Stimulated activated CD8-positive, alpha-beta memory T cell treated with anti-CD3 and anti-CD28 coated beads, Interleukin-2, amount 100 ng/mL, for 48 hours (primary cell): ENCODE data around the gene ABCC2.

ENCODE experiments used
- DNase-seq, 2 donors: peaks; one replicate each; pipeline ENCODE4 v3.0.0-alpha.2; 2020; ENCODE audit warnings: low read depth in 2 of 2

The ABCC2 gene

DNA sequence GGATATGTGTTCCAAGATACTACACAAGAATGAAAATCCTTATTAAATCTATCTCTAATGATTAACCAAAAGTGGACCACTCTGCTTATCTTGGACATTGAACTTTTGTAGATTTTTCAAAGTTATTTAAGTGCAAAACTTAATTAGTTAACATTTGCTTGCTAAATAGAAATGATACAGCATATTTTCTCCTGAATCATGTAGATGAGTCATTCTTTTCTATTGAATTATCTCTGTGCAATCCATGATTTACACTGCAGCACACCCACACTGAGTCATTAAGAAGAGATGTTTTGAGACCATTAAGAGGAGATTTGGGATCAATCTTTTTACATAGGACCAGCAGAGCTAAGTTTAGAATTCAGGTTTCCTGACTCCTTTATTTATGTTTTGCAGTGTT, 6.6 kb upstream of the ABCC2 start:
- no peak for DNase-seq

DNA sequence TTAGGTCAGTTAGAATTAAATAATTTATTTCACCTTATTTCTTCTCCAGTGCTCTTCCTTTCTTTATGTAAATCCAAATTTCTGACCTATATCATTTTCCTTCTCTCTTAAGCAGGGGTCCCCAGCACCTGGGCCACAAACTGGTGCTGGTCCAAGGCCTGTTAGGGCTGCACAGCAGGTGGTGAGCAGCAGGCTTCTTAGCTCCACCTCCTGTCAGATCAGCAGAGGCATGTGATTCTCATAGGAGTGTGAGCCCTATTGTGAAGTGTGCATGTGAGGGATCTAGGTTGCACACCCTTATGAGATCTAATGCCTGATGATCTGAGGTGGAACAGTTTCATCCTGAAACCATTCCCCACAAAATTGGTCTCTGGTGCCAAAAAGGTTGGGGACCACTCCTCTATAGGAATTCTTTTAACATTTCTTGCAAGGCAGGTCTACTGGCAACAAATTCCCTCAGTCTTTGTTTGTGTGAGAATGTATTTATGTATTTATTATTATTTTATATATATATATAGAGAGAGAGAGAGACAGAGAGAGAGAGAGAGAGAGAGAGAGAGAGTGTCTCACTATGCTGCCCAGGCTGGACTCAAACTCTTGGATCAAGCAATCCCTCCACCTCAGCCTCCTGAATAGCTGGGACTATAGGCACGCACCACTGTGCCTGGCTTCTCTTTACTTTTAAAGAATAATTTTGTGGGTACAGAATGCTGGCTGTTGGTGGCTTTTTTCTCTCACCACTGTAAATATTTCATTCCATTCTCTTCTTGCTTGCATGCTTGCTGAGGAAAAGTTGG, 4.3 kb upstream of the ABCC2 start:
- no peak for DNase-seq

DNA sequence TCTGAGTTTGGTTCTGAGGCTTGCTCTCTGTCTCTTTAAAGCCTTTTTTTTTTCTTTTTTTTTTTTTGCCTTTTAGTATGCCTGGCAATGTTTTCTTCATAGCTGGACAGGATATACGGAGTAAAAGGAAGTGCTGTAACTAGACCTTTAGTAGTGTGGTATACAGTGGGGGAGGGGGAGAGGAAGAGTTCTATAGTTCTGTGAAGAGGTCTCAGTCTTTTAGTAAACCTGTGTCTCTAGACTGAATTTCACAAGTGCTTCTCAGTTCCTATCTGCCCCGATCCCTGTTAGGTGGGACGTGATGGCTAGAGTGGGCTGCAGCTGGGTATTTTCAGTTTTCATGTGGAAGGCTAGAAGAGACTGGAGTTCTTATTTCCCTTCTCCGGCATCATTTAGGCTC, 3.1 kb upstream of the ABCC2 start:
- DNase-seq: no peak

DNA sequence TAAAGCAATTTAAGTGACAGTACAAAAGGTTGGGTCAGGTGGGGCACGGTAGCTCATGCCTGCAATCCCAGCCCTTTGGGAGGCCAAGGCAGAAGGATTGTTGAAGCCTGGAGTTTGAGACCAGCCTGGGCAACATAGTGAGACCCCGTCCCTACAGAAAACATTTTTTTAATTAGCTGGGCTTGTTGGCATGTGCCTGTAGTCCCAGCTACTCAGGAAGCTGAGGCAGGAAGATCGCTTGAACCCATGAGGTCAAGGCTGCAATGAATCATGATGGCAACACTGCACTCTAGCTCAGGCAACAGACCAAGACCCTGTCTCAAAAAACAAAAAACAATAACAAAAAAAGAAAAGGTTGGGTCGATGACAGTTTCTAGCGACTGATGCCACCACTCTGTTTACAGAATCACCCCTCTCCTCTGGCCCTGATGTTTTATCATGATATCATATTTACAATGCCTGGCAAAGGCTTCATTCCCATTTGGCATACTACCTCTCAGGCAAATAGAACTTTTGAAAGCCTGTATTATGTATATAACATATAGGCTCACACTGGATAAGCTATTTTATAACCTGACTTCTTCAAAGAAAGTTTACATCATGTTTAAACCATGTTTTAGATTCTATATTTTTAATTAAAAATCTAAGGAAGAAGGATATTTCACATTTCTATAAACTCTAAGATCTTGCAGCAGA, 558 bp upstream of the ABCC2 start:
- no peak for DNase-seq

DNA sequence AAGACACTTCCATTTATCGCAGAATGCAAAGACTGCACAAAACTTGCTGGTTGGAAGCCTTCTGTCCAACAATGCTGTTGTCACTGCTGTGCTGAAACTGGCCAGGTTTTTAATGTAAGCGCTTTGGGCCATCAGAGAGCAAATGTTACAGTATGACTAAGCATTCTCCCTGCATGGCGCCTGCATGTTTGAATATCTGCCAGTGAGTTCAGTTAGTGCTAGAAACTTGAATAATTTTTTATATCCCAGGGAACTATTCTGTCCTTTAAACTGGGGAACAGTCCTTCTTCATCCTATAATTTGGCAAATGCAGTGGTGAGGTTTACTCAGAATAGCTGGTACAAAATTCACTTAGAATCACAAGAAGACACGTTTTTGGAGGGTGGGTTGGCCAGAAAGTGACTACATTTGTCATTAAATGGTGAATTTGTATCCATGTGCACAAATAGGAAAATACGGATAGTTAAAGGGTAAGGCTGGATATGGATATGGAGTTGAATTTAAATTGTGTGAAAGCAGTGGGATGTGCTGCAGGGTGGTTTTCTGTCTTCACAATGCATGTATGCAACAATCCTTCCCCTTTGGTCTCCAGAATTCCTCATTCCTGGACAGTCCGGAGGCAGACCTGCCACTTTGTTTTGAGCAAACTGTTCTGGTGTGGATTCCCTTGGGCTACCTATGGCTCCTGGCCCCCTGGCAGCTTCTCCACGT, 1.7 kb downstream of the ABCC2 start:
- DNase-seq: no peak

DNA sequence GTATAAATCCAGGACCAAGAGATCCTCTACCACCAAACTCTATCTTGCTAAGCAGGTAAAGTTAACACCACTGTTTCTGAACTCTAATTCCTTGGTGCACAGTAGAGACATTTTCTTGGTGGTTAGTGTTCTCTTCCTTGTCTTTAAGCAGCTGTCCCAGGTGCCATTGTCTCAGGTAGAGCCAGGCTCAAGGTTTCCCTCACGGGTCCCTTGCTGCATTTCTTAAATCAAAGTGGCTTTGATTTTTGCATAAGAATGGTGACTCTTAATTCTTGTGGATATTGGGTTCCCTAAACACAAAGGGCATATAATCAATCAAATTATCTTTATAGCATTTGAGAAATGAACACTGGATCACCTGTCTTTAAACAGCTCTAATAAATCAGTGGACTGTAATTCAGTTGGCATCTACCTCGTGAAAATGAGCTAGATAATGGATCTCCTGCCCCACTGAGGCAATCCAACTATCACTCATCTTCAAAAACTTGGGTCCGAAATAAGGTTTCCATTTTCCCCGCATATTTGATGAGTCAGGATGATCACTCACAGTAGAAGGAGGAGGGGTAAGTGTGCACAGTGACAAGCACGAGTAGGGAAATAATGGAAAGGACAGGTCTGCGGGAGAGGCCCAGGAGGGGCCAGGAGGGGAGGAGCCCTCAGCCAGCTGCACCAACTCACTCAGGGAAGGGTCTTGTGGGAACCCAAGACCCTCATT, 2.4 kb downstream of the ABCC2 start:
- DNase-seq: no peak

DNA sequence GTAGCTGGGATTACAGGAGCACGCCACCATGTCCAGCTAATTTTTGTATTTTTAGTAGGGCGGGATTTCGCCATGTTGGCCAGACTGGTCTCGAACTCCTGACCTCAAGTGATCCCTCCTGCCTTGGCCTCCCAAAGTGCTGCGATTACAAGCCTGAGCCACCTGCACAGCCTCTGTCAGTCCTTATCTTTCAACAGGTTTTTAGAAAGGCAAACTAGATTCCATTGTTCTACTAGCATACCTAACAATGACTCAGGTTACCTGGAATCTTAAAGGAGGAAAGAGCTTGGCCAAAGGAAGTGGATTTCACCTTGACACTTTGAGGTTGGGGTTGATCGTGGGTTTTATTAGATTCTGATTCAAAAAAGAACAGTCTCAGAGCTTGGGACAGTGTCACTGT, 3.2 kb downstream of the ABCC2 start:
- DNase-seq: no peak

DNA sequence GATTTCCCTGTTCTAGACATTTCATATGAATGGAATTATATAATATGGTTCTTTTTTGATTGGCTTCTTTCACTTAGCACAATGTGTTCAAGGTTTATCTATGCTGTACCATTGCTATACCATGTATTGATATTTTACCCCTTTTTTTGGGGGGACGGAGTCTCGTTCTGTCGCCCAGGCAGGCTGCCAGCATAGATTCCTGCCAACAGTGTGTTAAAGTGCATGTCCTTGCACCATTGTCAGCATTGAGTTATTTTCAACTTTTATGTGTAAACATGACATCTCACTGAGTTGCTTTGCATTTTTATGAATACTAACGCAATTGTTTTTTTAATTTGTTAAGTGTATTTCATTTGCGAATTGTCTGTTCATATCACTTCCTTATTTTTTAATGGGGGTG, 4.9 kb downstream of the ABCC2 start:
- DNase-seq: no peak

DNA sequence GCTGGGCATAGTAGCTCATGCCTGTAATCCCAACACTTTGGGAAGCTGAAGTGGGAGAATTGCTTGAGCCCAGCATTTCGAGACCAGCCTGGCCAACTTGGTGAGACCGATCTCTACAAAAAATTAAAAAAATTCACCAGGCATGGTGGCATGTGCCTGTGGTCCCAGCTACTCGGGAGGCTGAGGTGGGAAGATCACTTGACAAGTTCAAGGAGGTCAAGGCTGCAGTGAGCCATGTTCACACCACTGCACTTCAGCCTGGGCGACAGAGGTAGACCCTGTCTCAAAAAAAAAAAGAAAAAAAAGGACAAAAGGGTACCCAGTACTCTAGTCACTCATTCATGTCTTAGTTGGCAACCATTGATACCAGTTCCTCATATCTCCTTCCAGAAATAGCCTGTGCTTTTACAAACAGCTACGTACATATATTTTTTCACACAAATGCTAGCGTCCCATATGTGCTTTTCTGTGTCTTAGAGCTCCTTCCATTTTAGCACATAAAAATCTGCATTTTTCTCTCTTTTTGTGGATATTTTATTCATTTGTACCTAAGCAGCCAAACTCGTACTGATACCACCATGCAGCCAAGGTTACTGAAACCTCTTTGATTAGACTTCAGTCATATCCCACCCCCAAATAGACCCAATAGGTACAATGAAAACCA, 5.5 kb downstream of the ABCC2 start:
- DNase-seq: no peak

DNA sequence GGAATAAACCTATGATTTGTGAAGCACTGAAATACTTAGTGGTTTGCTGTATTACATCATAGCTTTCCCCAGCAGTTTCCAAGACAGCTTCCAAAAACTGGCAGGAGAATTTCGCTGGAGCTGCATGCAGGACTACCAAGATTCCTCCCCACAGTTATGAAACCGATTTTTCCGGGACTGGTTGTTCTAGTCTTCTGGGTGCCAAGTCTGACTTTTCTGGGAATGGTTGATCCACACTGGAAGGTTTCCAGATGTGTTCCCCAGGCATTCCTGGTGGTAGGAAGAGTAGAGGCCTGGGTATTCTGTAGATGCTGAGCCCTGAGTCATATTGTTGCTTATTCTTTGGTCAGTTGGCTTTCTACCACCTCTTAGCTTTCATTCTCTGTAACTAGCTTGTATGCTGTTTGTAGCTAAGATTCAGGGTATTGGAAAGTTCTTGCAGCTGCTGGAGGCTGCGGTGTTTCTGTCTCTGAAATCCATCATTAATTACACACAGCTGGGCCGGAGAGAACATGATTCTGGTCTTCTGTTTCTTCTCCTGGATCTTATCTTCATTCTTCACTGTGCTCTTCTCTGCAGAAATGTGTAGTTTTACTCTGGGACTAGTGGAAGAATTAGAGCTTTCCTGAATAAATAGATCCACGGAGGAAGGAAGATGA, 6.3 kb downstream of the ABCC2 start:
- no peak for DNase-seq

DNA sequence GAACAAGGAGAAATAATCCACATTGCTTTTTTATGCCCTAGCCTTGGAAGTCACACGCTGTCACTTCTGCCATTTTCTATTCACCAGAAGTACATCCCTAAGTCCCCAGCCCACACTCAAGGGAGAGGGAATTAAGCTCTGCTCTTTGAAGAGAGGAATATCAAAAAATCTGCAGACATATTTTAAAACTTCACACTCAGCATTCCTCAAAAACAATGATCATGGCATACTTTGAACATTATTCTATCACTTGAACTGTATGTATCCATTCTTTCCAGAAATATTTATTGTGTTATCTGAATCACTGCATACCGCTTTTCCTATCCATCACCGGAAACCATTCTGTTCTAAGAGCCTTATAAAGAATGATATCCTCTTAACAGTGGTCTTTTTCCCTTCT, 9.4 kb downstream of the ABCC2 start:
- no peak for DNase-seq

DNA sequence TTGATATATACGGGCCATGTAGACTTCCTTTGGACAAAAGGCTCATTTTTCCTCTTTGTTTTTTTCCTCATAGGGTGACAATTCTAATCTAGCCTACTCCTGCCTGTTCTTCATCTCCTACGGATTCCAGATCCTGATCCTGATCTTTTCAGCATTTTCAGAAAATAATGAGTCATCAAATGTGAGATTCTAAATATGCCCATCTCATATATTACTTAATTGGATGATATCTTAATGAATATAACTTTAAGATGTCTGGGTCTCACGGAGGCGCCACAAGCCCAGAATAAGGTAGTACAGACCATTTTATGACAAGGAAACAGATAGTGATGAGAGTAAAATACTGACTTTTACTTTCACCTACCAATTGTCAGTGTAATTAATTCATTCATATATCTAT, 11.4 kb downstream of the ABCC2 start:
- no peak for DNase-seq

DNA sequence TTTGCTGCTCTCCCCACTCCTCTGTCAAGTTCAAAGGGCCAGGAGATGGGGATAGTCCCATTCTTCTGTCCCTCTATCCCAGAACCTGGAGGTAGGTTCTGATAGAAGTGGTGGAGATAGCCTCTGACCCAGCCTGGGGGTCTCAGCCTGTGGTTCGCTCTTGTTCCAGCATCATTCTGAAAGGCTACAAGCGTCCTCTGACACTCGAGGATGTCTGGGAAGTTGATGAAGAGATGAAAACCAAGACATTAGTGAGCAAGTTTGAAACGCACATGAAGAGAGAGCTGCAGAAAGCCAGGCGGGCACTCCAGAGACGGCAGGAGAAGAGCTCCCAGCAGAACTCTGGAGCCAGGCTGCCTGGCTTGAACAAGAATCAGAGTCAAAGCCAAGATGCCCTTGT, 14.5 kb downstream of the ABCC2 start:
- no peak for DNase-seq

DNA sequence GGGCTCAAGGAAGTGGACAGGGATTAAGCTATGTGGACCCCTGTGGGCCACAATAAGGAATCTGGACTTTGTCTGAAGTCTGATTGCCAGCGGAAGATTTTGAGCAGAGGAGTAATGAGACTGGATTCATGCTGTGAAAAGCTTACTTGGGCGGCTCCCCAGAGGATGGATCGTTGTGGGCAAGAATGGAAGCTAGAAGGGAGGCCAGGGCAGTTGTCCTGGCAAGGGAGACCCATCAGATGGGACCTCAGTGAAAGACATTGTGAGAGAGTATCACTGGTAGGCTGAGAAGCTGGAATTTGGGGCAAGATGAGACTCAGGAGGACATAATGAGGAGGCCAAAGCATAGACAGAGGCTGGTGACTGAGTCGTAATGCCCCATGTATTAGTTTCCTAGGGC, 15.6 kb downstream of the ABCC2 start:
- no peak for DNase-seq

DNA sequence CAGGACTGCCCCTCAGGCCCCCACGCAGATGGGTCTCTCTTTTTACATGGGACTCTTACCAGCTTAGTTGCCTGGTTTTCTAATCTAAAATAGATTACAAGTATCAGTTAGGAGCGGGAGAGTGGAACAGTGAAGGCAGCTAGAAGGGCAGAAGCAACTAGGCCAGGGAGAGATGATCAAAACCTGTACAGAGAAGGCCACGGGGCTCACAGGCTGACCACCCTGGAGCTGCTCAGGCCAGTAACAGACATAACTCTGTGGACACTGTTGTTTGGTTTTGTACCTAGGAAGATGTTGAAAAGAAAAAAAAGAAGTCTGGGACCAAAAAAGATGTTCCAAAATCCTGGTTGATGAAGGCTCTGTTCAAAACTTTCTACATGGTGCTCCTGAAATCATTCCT, 16.5 kb downstream of the ABCC2 start:
- DNase-seq: no peak

DNA sequence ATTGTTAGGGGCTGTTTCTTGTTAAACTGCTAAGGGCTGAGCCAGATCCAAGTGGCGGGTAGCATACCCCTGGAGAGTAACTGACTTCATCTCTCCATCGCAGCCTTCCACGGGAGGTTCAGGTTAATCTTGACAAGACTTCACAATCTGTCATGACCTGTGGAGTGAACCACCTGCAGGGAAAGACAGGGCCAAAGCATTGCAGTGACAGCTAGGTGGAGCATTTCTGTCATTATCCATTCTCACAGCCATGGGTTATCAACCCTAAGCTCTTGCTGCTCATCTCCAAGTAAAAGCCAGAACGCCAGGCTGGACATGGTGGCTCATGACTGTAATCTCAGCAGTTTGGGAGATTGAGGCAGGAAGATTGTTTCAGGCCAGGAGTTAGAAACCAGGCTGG, 17.2 kb downstream of the ABCC2 start:
- no peak for DNase-seq

DNA sequence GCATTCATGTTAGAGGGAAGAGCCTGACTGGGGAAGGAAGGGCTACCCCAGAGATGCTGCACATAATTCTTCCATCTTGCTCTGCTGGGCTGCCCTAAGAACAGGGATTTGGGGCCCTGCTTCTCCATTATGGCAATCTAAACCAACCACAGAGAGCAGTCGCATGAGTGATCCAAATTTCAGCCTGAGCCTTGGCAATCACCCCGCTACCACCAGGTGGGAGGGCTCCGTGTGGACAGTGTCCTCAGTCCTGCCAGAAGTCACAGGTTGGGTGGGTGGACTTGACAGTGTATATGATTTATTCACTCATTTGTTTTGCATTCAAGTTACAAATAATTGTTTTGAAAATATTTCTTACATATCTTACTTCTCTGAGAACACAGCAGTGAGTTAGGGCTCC, 22.0 kb downstream of the ABCC2 start:
- no peak for DNase-seq

DNA sequence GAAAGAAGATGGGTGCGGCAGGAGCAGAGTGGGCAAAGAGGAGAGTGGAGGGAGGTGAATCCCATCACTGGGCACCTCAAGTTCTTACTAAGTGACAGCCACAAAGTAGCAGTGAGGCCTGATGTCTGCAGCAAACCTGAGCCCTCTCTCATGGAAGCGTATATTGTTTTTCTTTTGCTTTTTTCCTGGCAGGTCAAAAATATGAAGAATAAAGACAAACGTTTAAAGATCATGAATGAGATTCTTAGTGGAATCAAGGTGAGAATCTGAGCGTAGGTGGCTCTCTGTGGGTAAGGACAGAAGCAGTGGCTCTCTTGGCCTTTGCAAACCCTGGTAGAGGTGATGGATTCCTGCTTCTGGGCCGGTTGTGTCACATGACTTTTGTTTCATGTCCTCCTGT, 22.8 kb downstream of the ABCC2 start:
- DNase-seq: no peak

DNA sequence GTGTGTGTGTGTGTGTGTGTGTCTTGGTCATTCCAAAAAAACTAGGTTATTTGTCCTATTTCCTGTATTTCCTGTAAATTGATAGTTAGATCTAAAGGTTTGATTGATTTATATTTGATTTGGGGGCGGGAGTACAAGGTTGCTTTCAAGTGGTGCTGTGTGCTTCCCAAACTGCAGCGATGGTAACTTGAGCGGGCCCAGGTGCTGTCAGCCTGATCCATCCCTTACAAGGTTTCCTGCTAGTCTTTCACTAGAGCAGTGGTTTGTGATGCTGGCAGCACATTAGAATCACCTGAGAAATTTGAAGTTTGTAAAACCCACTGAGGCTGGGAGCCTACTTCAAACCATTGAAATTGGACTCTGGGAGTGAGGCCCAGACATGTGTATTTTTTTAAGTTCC, 23.7 kb downstream of the ABCC2 start:
- DNase-seq: no peak

DNA sequence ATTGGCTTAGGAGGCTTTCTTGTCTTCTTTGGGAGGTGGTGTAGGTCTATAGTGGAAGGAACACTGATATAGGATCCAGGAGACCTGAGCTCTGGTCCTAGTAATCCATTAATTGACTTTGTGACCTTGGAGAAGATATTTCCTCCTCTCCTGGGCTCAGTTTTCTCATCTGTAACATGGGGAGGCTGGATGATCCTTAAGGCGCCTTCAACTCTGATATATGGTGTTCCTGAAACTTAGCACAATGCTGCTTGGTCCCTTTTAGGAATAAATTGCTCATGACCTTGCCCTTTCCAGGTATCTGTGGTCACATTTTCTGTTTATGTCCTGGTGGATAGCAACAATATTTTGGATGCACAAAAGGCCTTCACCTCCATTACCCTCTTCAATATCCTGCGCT, 25.3 kb downstream of the ABCC2 start:
- no peak for DNase-seq

DNA sequence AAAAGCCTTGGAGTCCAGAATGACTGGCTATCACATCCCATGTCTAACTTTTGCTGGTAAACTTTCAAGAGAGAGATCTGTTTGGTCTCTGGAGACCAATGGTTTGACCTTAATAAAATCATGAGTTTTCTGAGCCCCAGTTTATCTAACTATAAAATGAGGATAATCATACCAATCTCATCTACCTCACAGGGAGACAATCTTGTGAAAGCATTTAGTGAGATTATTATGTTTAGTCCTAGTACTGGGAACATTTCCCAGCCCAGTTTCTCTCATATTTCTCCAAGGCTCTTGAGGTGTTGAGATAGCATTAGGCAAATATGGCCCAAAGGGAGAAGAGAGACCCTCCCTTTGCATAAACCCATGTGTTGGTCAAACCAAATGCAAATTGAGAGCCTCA, 25.8 kb downstream of the ABCC2 start:
- no peak for DNase-seq
